A204.1 (cell line): ENCODE measurements around the gene PIEZO2.
"Not testable (repeated sequence)": the region's sequence is repeated elsewhere in the genome, so short reads cannot be mapped to it uniquely, and the experiment has no call there.

ENCODE experiments used
- FAIRE-seq: peaks from 2 replicates; lab custom pipeline; 2012; peaks lifted over from hg19 to GRCh38; lab: Jason Lieb, UNC

The PIEZO2 gene

DNA sequence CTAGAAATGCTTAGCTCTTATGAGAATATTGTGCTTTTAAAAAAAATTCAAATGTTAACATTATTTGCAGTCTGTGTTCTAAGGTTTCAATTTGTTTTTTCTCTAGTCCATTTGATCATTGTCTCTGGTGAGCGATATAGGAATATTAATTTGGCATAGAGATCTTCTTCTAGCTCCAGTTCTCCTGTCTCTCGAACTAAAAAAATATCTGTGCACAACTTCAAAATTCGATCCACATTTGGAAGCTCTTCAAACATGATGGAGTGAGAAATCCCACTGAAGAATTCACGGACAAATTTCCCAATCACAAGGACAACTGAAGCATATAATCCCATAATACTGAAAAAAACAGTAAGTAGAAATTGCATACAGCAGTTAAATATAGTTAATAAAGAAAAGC is 477.9 kb downstream of the PIEZO2 start:
- FAIRE-seq, result no peak

DNA sequence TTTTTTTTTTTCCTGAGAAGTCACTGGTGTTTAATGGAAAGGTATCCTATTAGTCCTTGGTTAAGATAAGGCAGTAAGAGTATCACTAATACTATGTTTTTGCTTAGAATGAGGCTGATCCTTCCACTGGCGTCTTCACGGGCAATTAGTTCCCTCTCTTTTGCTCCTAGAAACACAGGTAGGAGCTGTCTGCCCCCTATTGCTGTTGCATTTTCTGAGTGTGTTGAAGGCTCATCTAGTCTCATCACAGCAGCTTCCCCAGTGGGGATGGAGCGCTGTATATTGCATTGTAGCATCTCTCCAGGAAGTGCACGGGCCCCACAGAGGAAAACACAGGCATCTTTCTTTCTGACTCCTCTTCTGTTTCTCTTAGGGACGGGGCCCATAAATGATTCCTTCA is 478.5 kb downstream of the PIEZO2 start:
- no peak for FAIRE-seq

- no peak for FAIRE-seq
These were observed 479.8 kb downstream of the PIEZO2 start for GRCh38 chr18:10669441-10670100.

GRCh38 chr18:10663750-10664149 is 485.6 kb downstream of the PIEZO2 start:
- no peak for FAIRE-seq

- FAIRE-seq, result no peak
These were observed 488.1 kb downstream of the PIEZO2 start for GRCh38 chr18:10661317-10661716.

DNA sequence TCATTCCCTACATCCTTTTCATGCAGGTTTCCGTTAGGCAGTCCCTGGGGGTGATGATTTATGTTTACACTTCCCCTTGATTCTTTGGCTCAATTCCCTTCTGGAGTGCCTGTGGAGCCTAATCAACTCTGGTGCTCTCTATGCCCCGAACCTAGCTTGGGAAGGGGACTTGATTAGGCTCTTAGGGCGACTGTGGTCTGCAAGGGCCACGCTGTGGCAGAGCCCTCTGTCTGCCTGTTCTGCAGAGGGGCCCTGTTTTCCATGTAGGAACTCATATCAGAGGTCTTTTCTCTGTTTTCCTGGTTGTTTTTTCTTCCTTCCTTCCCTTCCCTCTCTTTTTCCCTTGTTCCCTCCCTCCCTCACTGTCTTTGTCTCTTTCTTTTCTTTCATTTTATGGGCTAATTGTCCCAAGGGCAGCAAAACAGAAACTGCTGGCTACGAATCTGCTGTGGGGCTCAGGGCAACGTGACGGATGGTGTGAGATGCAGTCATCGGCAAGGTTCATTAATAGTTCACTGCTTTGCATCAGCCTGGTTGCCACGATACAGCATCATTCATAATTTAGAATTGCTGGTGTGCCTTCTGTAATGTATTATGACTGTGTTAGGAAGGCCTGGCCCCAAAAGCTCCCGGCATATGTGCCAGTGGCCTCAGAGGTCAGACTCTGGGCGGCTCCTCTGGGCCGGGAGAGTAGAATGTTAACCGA is 489.0 kb downstream of the PIEZO2 start:
- no peak for FAIRE-seq

DNA sequence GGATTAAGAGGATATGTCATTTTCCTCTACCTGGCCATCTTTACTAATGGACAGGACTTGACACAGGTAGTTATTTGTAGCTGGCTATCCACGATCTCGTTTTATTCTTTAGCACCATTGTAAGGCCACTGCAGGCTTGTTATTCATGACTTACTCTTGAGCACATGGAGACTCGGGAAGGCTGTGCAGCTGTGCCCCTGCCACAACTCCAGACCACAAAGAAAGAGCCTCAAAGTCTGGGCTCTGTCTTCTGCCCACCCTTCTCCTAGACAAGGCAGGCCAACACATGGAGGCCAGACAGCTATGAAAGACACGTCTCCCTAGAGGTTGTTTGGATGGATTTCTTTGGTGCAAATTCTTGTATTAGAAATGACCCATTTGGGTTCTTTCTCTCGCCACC is 489.8 kb downstream of the PIEZO2 start:
- no peak for FAIRE-seq

DNA sequence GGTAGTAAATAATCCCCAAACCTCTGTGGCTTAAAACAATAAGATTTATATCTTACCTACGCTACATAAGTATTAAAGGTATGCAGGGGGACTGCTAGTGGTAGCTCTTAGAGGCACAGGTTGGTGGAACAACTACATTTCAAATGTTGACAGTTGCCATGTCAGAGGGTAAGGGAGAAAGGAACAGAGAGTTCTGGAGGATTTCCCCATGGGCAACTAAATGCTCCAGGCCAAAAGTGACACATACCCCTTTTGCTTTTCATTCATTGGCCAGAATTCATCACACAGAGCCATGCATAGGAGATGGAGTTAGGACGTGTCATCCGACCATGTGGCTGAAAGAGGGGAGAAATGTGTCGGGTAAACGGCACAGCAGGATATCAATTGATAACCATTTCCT is 490.4 kb downstream of the PIEZO2 start:
- FAIRE-seq, result no peak

GRCh38 chr18:10644003-10644402 is 505.4 kb downstream of the PIEZO2 start:
- FAIRE-seq, result not testable (repeated sequence)

DNA sequence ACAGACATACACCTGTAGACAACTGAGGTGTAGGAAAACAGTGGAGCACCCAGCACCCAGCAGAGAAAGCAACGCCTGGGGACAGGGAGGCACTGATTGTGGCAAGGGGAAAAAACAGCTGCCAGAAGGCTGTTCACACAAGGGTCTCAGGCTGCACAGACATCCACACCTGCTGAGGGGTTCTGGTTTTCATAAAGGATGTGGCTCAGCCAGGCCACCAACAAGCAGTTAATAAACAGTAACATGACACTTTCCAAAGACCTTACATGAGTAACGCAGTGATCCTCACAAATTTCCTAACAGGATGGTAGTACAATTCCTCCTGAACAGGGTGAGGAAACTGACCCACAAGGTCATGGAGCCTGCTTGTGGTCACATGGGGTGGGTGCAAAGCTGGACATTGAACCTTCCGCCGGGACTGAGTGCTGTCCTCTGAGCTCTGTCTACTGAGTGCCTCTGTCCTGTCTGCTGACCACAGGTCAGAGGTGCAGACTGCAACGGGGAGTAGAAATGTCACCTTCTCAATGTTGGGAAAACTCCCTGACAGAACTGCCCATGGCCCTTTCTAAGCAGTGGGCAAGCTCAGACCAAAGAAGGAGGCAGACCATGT is 506.3 kb downstream of the PIEZO2 start:
- not testable (repeated sequence) for FAIRE-seq

DNA sequence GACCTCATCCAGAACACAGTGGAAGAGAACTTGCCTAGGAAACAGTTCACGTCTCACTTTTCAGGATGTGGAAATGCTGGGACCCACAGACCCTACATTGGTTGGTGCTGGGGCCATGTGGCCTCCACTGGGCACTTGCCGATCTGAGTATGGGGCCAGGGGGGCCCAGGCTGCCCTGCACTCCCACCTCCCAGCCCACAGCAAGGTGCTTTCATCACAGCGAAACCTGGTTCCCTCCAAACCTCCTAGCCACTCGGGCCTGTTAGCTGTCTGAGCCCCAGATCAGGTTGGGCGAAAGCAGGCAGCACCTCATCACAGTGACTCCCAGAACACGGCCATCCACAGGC is 510.9 kb downstream of the PIEZO2 start:
- not testable (repeated sequence) for FAIRE-seq

DNA sequence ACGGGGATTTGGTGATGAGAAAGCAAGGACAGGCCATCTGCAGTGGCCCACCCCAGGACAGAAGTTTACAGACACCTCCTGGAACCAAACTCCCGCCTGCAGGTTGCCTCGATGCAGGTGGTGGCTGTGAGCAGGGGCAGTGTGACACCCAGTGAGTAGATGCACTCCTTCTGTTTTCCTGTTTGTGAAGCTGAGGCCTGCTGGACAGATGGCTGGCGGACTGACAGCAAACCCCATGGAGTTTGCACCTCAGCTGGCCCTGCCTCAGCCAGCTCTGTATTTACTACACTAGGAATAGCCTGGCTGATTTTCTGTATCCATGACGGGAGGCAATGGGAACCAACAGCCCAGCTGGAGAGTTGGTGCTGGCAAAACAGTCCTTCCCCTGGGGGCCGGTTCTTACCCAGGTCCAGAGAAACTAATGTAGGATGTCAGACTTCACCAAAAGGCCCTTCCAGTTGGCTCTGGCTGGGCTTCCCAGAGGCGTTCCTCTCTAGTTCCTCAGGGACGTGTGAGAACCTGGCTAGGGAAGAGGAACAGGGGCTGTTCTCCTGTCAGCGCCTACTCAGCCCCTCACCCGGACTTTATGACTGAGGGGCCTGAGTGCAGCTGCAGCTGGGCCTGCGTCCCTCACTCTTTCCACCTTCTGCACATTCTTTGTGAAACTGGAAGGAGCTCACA is 511.4 kb downstream of the PIEZO2 start:
- not testable (repeated sequence) for FAIRE-seq

DNA sequence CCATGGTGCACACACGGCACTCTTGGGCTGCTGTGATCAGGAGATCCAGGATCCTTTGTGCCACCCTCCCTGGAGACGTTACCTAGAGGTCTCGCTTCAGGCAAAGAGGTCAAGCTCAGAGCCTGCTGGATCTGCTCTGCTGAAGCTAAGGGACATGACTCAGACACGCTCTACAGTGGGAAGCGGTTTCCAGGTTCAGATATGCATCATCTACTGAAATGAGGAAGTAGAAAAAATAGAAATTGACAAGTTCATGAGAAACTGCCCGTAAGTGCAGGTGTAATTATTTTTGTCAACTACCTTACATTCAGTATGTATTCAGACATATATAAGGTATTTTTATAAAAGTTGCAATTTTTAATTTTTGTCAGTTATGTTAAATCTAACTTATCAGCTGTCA is 520.3 kb downstream of the PIEZO2 start:
- not testable (repeated sequence) for FAIRE-seq

DNA sequence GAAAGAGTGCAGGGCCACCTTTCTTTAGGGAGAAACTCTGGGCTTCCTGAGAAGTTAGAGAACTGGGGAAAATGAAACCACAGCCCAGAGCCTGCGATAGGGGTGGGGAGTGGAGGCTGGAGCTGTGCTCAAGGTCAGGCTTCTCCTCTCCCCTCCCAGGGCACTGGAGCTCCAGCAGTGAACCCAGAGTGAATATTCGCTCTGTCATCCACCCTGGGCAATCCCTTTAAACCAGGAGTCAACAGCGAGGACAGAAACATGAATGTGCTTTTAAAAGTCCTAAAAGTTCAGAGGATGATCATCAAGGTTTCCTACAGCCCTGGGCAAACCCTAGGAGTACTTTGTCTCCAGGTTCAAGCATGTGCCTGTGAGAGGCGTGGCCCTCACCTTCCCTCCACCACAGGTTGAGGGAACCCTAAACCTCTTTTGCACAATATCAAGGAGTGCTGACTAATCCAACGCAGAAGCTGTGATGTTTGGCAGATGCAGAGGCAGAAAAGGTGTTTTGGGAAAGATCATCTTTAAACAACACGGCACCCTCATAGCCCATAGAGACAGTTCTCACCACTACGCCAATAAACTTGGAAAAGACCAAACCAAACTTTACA is 522.7 kb downstream of the PIEZO2 start:
- FAIRE-seq, result not testable (repeated sequence)

DNA sequence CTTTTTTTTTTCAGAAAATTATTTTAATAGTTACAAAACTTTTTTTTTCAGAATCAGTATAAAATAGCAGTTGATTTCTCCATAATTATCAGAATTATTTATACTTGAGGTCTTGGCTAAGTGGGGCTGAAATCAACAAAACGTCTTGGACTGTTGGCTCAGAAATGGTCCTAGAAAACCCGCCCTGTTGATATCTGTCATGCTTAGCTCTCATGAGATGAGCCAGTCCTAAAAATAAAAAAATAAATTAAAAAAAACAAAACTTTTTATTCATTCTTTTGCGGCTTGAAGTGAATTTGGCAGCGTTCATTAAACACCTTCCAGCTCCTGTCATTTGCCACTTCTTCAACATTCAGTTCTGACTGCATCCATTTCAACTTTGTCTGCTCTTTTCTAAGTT is 525.8 kb downstream of the PIEZO2 start:
- not testable (repeated sequence) for FAIRE-seq

DNA sequence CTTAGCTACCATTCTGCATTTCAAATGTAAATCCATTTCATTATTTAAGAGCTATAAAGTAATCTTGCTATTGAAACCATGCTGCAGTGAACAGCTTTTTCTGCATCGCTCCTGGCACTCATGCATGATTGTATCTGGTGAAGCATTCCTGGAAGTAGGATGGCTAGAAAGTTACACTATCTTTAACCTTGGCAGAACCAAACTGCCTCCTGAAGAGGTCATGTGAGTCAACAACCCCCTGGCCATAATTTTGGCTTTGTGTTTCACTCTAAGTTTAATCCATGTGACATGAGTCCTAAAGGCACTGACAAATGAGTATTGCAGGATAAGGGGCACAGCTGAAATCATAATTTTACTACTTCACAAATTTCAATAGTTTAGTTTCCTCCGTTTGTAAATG is 526.4 kb downstream of the PIEZO2 start:
- FAIRE-seq, result not testable (repeated sequence)

DNA sequence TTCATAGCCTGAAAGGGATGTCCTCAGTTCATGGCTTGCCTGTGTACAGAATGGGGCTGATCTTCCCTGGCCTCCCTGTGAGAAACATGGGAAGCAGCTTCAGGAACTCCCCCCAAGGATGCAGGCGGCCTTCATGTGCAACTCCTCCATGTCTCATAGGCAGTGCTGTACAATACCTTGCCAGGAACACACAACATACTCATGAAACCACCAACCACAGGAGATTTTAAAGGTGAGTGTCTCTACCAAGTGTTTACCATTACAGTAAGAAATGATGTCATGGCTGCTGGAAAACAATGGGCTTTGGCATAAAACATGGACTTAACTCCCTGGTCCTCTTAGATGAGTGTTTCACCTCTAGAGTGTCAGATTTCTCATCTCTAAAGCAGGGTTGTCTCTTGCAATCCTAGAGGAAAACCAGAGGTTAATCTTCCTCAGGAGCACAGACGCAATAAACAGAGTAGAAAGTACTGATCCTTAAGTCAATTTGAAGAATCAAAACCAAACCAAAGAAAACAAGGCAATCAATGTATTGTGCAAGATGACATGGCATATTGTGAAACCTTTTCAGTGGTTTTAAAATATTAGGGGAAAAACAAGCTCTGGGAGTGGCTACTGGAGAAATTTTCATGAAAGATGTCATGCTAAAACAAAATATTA is 528.6 kb downstream of the PIEZO2 start:
- FAIRE-seq, result not testable (repeated sequence)
